CD4-positive, alpha-beta memory T cell (primary cell): Measurements from ENCODE around the gene TBC1D7. TPM values are rescaled to one million over a fixed set of nuclear protein-coding genes. Genes with fewer than 3 reads are reported as not detected.
A peak's percentile ranks its signal among the peaks of the same experiment; 100 is the strongest.

Experiments used
- CTCF ChIA-PET: fragments of 350-600 bp; sonication (Branson Sonifier 250); formaldehyde crosslinking; loops from one replicate; lab custom pipeline; 2021; ENCODE audit warnings: inconsistent platforms; ENCODE audit not compliant: partially characterized antibody; lab: Charles Lee
- POLR2A ChIA-PET: fragments of 350-600 bp; sonication (Branson Sonifier 250); formaldehyde crosslinking; loops from one replicate; lab custom pipeline; 2021; ENCODE audit not compliant: partially characterized antibody; lab: Charles Lee
- DNase-seq, 5 donors: peaks; one replicate each; pipeline versions ENCODE4 v3.0.0 to v3.0.0-alpha.2; 2020 to 2022; ENCODE audit warnings: mixed read lengths in 1 of 5
- H3K27ac ChIP-seq: one replicate; pipeline ENCODE4 v1.7.0; 2013; ENCODE audit warnings: low read depth, low read length
- H3K27me3 ChIP-seq: 2 replicates; pipeline ENCODE4 v1.7.0; 2013; ENCODE audit warnings: mild to moderate bottlenecking, low read length, moderate library complexity; ENCODE audit not compliant: insufficient read depth
- H3K36me3 ChIP-seq: 2 replicates; pipeline ENCODE4 v1.7.0; 2013; ENCODE audit warnings: mild to moderate bottlenecking, low read length, moderate library complexity; ENCODE audit not compliant: insufficient read depth
- H3K4me1 ChIP-seq: 2 replicates; pipeline ENCODE4 v1.7.0; 2013; ENCODE audit warnings: mild to moderate bottlenecking, low read length, moderate library complexity; ENCODE audit not compliant: insufficient read depth
- H3K4me3 ChIP-seq, 2 donors: one replicate each; pipeline ENCODE4 v1.7.0; 2013; ENCODE audit warnings: low read length in 2 of 2, mild to moderate bottlenecking in 1 of 2
- H3K9me3 ChIP-seq, 2 donors: one replicate each; pipeline ENCODE4 v1.7.0; 2013; ENCODE audit warnings: low read length in 2 of 2, control low read depth in 1 of 2; ENCODE audit not compliant: control insufficient read depth in 1 of 2
- H3K27ac Mint-ChIP-seq, 7 donors: one replicate each; pipeline ENCODE4 v1.8.0; 2020 to 2021; ENCODE audit warnings: mixed read lengths in 7 of 7, mild to moderate bottlenecking in 6 of 7, inconsistent platforms in 3 of 7, moderate library complexity in 3 of 7
- H3K27me3 Mint-ChIP-seq, 2 donors: one replicate each; pipeline ENCODE4 v1.8.0; 2020 to 2021; ENCODE audit warnings: mixed read lengths in 2 of 2
- H3K36me3 Mint-ChIP-seq, 2 donors: one replicate each; pipeline ENCODE4 v1.8.0; 2020 to 2021; ENCODE audit warnings: mixed read lengths in 2 of 2, inconsistent platforms in 1 of 2, mild to moderate bottlenecking in 1 of 2
- H3K4me1 Mint-ChIP-seq, 4 donors: one replicate each; pipeline ENCODE4 v1.8.0; 2020 to 2021; ENCODE audit warnings: mixed read lengths in 4 of 4, mild to moderate bottlenecking in 1 of 4
- H3K4me3 Mint-ChIP-seq, 8 donors: one replicate each; pipeline ENCODE4 v1.8.0; 2020 to 2021; ENCODE audit warnings: mixed read lengths in 8 of 8, mild to moderate bottlenecking in 7 of 8, moderate library complexity in 6 of 8, inconsistent platforms in 3 of 8
- H3K9me3 Mint-ChIP-seq, 8 donors: one replicate each; pipeline ENCODE4 v1.8.0; 2020 to 2021; ENCODE audit warnings: mixed read lengths in 8 of 8, mild to moderate bottlenecking in 5 of 8, inconsistent platforms in 3 of 8, moderate library complexity in 1 of 8
- intact Hi-C: fragments of 100-400 bp; cut with micrococcal nuclease; formaldehyde crosslinking; loops from one replicate; pipeline ENCODE4 v1.15.1; 2023
- polyA plus RNA-seq, 2 donors: library from polyadenylated mRNA; unstranded; fragments of 300-500 nt; fragmentation: Illumina TruSeq; gene quantifications; one replicate each; pipeline ENCODE4 v1.2.3, GENCODE V29; 2021
- total RNA-seq, 2 experiments: library from RNA; stranded (reverse); gene quantifications; one replicate each; pipeline ENCODE4 v1.2.3, GENCODE V29; 2021

TBC1D7 gene
- total and polyA plus RNA-seq, 4 experiments from 2014 or later = 12.6 to 24.5 (median 14.7) TPM

GRCh38 chr6:13305791-13306190 lies 22.5 kb downstream of the TBC1D7 start:
- H3K9me3 ChIP-seq = no peaks in the 10 kb centered on the region
- H3K27me3 ChIP-seq = no peaks in the 10 kb centered on the region
- no peak overlapping the region for H3K27ac Mint-ChIP-seq
- intact Hi-C loops = no loop called here
- H3K4me1 ChIP-seq = peaks cover 17% of the 10 kb centered on the region
- no peak for DNase-seq
- no peak overlapping the region for H3K27ac ChIP-seq
- no peak overlapping the region for H3K4me3 ChIP-seq
- peaks cover 50 to 70% of the 10 kb centered on the region in 2 donors for H3K36me3 Mint-ChIP-seq
- H3K4me1 Mint-ChIP-seq = peaks cover 6 to 15% (median 12%) of the 10 kb centered on the region in 4 donors
- POLR2A ChIA-PET = no interaction called here
- H3K4me3 Mint-ChIP-seq = no peak overlapping the region
- no peaks in the 10 kb centered on the region for H3K9me3 Mint-ChIP-seq
- H3K27me3 Mint-ChIP-seq = no peaks in the 10 kb centered on the region
- CTCF ChIA-PET = no interaction called here
- peaks cover 14% of the 10 kb centered on the region for H3K36me3 ChIP-seq

GRCh38 chr6:13305288-13305687 lies 23.0 kb downstream of the TBC1D7 start:
- ChIA-PET POLR2A (no interaction called here), CTCF (no interaction called here)
- Mint-ChIP-seq H3K4me1 (peaks cover 8 to 15% (median 12%) of the 10 kb centered on the region in 4 donors), H3K36me3 (peaks cover 55 to 75% of the 10 kb centered on the region in 2 donors), H3K27ac (no peak overlapping the region), H3K27me3 (no peaks in the 10 kb centered on the region), H3K4me3 (no peak overlapping the region), H3K9me3 (no peaks in the 10 kb centered on the region)
- Histone ChIP-seq H3K27me3 (no peaks in the 10 kb centered on the region), H3K4me3 (no peak overlapping the region), H3K36me3 (peaks cover 17% of the 10 kb centered on the region), H3K4me1 (peaks cover 17% of the 10 kb centered on the region), H3K9me3 (no peaks in the 10 kb centered on the region), H3K27ac (no peak overlapping the region)
- intact Hi-C loops = no loop called here
- DNase-seq = no peak

DNA sequence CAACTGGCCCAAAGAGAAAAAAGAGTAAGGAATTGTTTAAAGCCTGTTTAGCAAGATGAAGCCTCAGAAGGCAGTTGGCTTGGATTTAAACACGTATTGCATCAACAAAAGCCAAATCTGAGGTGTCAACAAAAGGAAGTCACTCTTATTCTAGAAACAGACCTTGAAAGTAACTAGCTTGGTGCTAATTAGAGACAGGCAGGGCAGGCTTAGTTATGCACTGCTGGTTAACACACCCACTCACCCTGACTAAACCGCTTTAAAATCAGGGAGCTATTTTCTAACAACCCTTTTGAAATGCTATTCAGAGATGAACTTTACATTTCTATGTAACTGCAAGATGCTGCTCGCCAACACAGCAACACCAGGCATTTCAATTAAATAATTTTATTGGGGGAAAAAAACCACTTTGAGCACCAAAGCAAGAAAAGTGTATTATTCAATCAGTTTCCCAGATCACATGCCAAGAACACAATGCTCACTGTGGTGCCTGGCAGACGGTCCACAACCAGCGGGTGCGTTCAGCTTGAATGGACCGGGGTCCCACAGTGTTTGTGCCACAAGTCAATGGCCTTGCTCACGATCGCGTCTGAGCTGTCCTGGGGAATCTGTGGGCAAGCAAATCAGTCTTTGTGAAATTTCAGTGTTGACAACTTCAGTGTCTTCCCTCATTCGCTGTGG lies 23.6 kb downstream of the TBC1D7 start:
- Mint-ChIP-seq H3K9me3 (no peaks in the 10 kb centered on the region), H3K27me3 (no peaks in the 10 kb centered on the region), H3K4me3 (no peak overlapping the region), H3K36me3 (peaks cover 56 to 80% of the 10 kb centered on the region in 2 donors), H3K4me1 (peaks cover 8 to 15% (median 12%) of the 10 kb centered on the region in 4 donors), H3K27ac (no peak overlapping the region)
- no peak overlapping the region for H3K4me3 ChIP-seq
- CTCF ChIA-PET = no interaction called here
- peaks cover 23% of the 10 kb centered on the region for H3K36me3 ChIP-seq
- no peaks in the 10 kb centered on the region for H3K27me3 ChIP-seq
- no peaks in the 10 kb centered on the region for H3K9me3 ChIP-seq
- H3K4me1 ChIP-seq = peaks cover 17% of the 10 kb centered on the region
- POLR2A ChIA-PET = no interaction called here
- no peak for DNase-seq
- intact Hi-C loops = no loop called here
- no peak overlapping the region for H3K27ac ChIP-seq

DNA sequence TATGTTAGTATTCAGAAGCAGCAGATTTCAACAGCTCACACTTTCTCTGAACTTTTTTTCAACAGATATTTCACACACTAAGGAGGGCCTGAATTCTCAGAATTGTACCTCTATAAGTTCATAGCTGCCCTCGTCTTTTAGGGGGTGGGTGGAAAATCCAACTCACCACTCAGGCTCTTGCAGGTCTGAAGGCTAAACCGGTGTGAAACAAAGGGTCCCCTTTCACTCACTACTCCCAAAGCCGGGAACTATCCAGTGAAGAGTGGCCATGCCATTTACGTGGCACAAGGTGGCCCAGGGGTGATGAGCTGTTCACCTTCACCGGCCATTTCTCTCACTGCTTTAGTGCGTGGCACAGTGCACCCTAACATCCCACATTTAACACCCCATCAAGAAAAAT lies 24.2 kb downstream of the TBC1D7 start:
- Mint-ChIP-seq H3K27me3 (no peaks in the 10 kb centered on the region), H3K9me3 (no peaks in the 10 kb centered on the region), H3K4me3 (no peak overlapping the region), H3K27ac (peak overlapping the region in 1 of 7 donors; percentile 80), H3K36me3 (peaks cover 59 to 77% of the 10 kb centered on the region in 2 donors), H3K4me1 (peaks cover 8 to 15% (median 12%) of the 10 kb centered on the region in 4 donors)
- DNase-seq = no peak
- no peaks in the 10 kb centered on the region for H3K27me3 ChIP-seq
- POLR2A ChIA-PET = no interaction called here
- intact Hi-C loops = no loop called here
- H3K36me3 ChIP-seq = peaks cover 25% of the 10 kb centered on the region
- no peaks in the 10 kb centered on the region for H3K9me3 ChIP-seq
- no peak overlapping the region for H3K4me3 ChIP-seq
- CTCF ChIA-PET = interaction anchor here (1.5 kb wide), 1 partner anchor 24 kb away, joined by 4 read pairs; the partner anchor contains the start of gene TBC1D7
- H3K4me1 ChIP-seq = peaks cover 17% of the 10 kb centered on the region
- no peak overlapping the region for H3K27ac ChIP-seq

- ChIA-PET POLR2A (no interaction called here), CTCF (interaction anchor here (1.5 kb wide), 1 partner anchor 25 kb away, joined by 4 read pairs; the partner anchor contains the start of gene TBC1D7)
- H3K36me3 Mint-ChIP-seq = peaks cover 59 to 76% of the 10 kb centered on the region in 2 donors
- H3K27me3 Mint-ChIP-seq = no peaks in the 10 kb centered on the region
- intact Hi-C loops = no loop called here
- Histone ChIP-seq H3K4me1 (peaks cover 17% of the 10 kb centered on the region), H3K27me3 (no peaks in the 10 kb centered on the region), H3K9me3 (no peaks in the 10 kb centered on the region), H3K36me3 (peaks cover 25% of the 10 kb centered on the region), H3K4me3 (no peak overlapping the region), H3K27ac (no peak overlapping the region)
- DNase-seq = peak in 1 of 5 donors; percentile 3
- H3K4me3 Mint-ChIP-seq = peak overlapping the region in 5 of 8 donors; percentile 4 to 80 (median 30)
- H3K4me1 Mint-ChIP-seq = peaks cover 8 to 15% (median 11%) of the 10 kb centered on the region in 4 donors
- H3K27ac Mint-ChIP-seq = peak overlapping the region in 6 of 7 donors; percentile 36 to 88 (median 68)
- no peaks in the 10 kb centered on the region for H3K9me3 Mint-ChIP-seq
Observed at GRCh38 chr6:13303668-13304017, 24.7 kb downstream of the TBC1D7 start.

GRCh38 chr6:13302751-13303667 lies 25.3 kb downstream of the TBC1D7 start:
- H3K27ac Mint-ChIP-seq = peak overlapping the region in 6 of 7 donors; percentile 39 to 88 (median 68)
- H3K4me1 Mint-ChIP-seq = peaks cover 8 to 15% (median 11%) of the 10 kb centered on the region in 4 donors
- DNase-seq = peak; percentile 8 to 78 (median 22)
- intact Hi-C loops = no loop called here
- peaks cover 60 to 76% of the 10 kb centered on the region in 2 donors for H3K36me3 Mint-ChIP-seq
- ChIA-PET CTCF (interaction anchor here (1.5 kb wide), 1 partner anchor 25 kb away, joined by 4 read pairs; the partner anchor contains the start of gene TBC1D7), POLR2A (interaction anchor here (1.3 kb wide), 1 partner anchor 25 kb away, joined by 4 read pairs; the partner anchor contains the start of gene TBC1D7)
- no peaks in the 10 kb centered on the region for H3K27me3 Mint-ChIP-seq
- no peaks in the 10 kb centered on the region for H3K9me3 ChIP-seq
- no peak overlapping the region for H3K27ac ChIP-seq
- H3K9me3 Mint-ChIP-seq = no peaks in the 10 kb centered on the region
- H3K4me1 ChIP-seq = peaks cover 17% of the 10 kb centered on the region
- peaks cover 25% of the 10 kb centered on the region for H3K36me3 ChIP-seq
- peak overlapping the region in 6 of 8 donors; percentile 4 to 80 (median 22) for H3K4me3 Mint-ChIP-seq
- no peak overlapping the region for H3K4me3 ChIP-seq
- no peaks in the 10 kb centered on the region for H3K27me3 ChIP-seq
